Glomerular endothelial cell (primary cell): ENCODE results near the gene OVOL2. TPM values are rescaled to one million over a fixed set of nuclear protein-coding genes. Genes with fewer than 3 reads are reported as not detected.
"Not testable (repeated sequence)": the region's sequence is repeated elsewhere in the genome, so short reads cannot be mapped to it uniquely, and the experiment has no call there.

Source experiments
- DNase-seq: peaks from one replicate; pipeline ENCODE4 v3.0.0-alpha.2; 2011; ENCODE audit warnings: low read depth, low spot score; ENCODE audit errors: extremely low read depth
- total RNA-seq: library from RNA; depleted of rRNA; stranded (reverse); fragments of >200 nt; gene quantifications from 2 replicates; pipeline ENCODE4 v1.2.3, GENCODE V29; 2015

The OVOL2 gene
- not detected in 2 replicates for total RNA-seq

- DNase-seq = no peak
These were observed at the start of gene OVOL2 for GRCh38 chr20:18057101-18057993. TSS of gene OVOL2 (minus strand) at chr20:18057916. CDS start at chr20:18057634, 282 bp downstream.

GRCh38 chr20:18103497-18103896 lies 45.8 kb upstream of the OVOL2 start:
- no peak for DNase-seq

- no peak for DNase-seq
These were observed 43.6 kb upstream of the OVOL2 start for GRCh38 chr20:18101125-18101810.

GRCh38 chr20:18100569-18100968 lies 42.9 kb upstream of the OVOL2 start:
- DNase-seq = not testable (repeated sequence)

GRCh38 chr20:18094191-18094590 lies 36.5 kb upstream of the OVOL2 start:
- DNase-seq = no peak

- DNase-seq = no peak
These were observed 35.7 kb upstream of the OVOL2 start for GRCh38 chr20:18093388-18093787.

- no peak for DNase-seq
These were observed 35.2 kb upstream of the OVOL2 start for GRCh38 chr20:18092890-18093289.

GRCh38 chr20:18091623-18092022 lies 33.9 kb upstream of the OVOL2 start:
- no peak for DNase-seq

- no peak for DNase-seq
These were observed 32.8 kb upstream of the OVOL2 start for GRCh38 chr20:18090477-18090876.

- DNase-seq = no peak
These were observed 32.3 kb upstream of the OVOL2 start for GRCh38 chr20:18090044-18090443.

- DNase-seq = not testable (repeated sequence)
These were observed 31.1 kb upstream of the OVOL2 start for GRCh38 chr20:18088841-18089240.

- DNase-seq = not testable (repeated sequence)
These were observed 30.6 kb upstream of the OVOL2 start for GRCh38 chr20:18088298-18088697.

- DNase-seq = no peak
These were observed 29.3 kb upstream of the OVOL2 start for GRCh38 chr20:18087054-18087453.

- DNase-seq = not testable (repeated sequence)
These were observed 23.1 kb upstream of the OVOL2 start for GRCh38 chr20:18080836-18081235.

- no peak for DNase-seq
These were observed 22.1 kb upstream of the OVOL2 start for GRCh38 chr20:18079756-18080353.

GRCh38 chr20:18077157-18077556 lies 19.4 kb upstream of the OVOL2 start:
- no peak for DNase-seq

GRCh38 chr20:18072532-18072931 lies 14.8 kb upstream of the OVOL2 start:
- no peak for DNase-seq

GRCh38 chr20:18066421-18067333 lies 9.0 kb upstream of the OVOL2 start:
- no peak for DNase-seq

- no peak for DNase-seq
These were observed 6.0 kb upstream of the OVOL2 start for GRCh38 chr20:18063676-18064075.

GRCh38 chr20:18059603-18060002 lies 1.9 kb upstream of the OVOL2 start:
- no peak for DNase-seq
